ENCODE data around the gene OOSP1.

DNA sequence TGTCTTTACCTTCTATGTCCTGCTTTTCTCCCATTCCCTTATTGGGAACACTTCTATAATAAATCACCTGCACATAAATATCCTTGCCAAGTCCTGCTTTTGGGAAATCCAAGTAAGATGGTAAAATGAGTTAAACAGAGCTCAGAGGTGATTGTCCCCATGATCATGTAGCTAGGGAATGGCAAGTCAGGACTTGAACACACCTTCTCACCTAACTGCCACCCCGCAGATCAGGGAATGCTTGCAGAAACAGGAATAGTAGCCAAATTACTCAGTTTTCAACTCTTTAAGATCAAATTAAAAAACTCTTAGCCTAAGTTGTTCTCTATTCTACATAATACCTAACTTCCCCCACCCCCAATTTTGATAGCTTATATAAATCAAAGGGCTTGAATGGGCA is 43.6 kb upstream of the OOSP1 start:
- TF ChIP-seq, protein P1, sequence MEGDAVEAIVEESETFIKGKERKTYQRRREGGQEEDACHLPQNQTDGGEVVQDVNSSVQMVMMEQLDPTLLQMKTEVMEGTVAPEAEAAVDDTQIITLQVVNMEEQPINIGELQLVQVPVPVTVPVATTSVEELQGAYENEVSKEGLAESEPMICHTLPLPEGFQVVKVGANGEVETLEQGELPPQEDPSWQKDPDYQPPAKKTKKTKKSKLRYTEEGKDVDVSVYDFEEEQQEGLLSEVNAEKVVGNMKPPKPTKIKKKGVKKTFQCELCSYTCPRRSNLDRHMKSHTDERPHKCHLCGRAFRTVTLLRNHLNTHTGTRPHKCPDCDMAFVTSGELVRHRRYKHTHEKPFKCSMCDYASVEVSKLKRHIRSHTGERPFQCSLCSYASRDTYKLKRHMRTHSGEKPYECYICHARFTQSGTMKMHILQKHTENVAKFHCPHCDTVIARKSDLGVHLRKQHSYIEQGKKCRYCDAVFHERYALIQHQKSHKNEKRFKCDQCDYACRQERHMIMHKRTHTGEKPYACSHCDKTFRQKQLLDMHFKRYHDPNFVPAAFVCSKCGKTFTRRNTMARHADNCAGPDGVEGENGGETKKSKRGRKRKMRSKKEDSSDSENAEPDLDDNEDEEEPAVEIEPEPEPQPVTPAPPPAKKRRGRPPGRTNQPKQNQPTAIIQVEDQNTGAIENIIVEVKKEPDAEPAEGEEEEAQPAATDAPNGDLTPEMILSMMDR (IDR thresholded peaks at IDR 0.05), result no peak
- no peak for TF ChIP-seq EP300 (IDR thresholded peaks at IDR 0.05)
